Regular cardiac myocyte (primary cell): ENCODE measurements around the gene BOD1L1. TPM values are rescaled to one million over a fixed set of nuclear protein-coding genes. Genes with fewer than 3 reads are reported as not detected.

Source experiments
- total RNA-seq: library from RNA; depleted of rRNA; stranded (reverse); fragments of >200 nt; gene quantifications from 2 replicates; pipeline ENCODE4 v1.2.3, GENCODE V29; 2014

BOD1L1 gene
- 25.9 and 29.9 TPM in 2 replicates for total RNA-seq

DNA sequence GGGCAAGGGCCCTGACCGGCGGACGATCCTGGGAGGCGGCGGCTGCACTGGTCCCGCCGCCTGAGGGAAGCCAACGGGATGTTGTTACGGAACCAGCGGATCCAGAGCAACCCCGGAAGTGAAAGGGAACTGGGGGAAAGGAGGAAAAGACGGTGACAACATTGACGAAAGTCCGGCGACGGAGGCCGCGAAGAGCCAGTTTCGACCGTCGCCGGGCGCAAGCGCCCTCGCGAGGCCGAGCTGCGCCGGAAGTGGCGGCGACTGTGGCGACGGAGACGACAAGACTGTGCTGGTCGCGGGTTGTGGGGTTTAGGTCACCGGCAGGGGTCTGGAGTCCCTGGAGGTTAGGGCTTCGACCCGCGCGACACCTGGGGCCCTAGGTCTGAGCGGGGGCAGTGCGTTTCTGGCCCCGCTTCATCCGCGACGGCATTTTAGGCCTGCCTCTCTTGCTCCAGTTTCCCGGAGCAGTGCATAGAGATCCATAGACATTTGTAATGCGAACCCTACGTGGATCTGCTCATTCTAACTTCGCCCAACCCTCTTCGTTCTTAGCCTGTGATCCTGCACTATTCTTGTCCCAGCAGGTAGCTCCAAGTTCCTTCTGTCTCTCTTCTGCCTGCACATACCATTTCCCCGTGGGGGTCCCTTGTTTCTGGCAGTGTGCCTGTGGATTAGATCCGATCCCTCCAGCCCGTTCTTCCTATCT lies at the start of gene BOD1L1:
Gene BOD1L1, minus strand, starts transcription at position 120 of the 706 bp plus-strand sequence. CDS start 138 bp downstream, outside the sequence.

GRCh38 chr4:13543839-13544605 lies 83.5 kb downstream of the BOD1L1 start, which contains the start of gene NKX3-2:
NKX3-2 (minus strand) TSS chr4:13544508; CDS start chr4:13544414, 94 bp downstream.

Other genes starting within 250 kb of the BOD1L1 start
- 15.5 and 18.9 TPM in 2 replicates for gene RAB28, start 143.4 kb downstream of the BOD1L1 start, total RNA-seq
- 0.28 TPM in 1 of 2 replicates, not detected in the other for gene NKX3-2, start 83.2 kb downstream of the BOD1L1 start, total RNA-seq